Endothelial cell of umbilical vein (primary cell): ENCODE measurements around the gene SLC37A1. TPM values are rescaled to one million over a fixed set of nuclear protein-coding genes. Genes with fewer than 3 reads are reported as not detected.

Experiments used
- BruUV-seq: library from RNA; stranded (reverse); fragments of 400-500 nt; replicated peaks from 2 replicates; lab custom pipeline; 2021; lab: Mats Ljungman, UMichigan
- CTCF ChIA-PET: fragments of 300-600, 350-600 bp; sonication (Branson Sonifier 250); formaldehyde crosslinking; loops from one replicate; lab custom pipeline; 2021; ENCODE audit warnings: antibody characterized with exemption, inconsistent platforms; lab: Charles Lee
- POLR2A ChIA-PET: fragments of 300-600, 350-600 bp; sonication (Branson Sonifier 250); formaldehyde crosslinking; loops from one replicate; lab custom pipeline; 2021; ENCODE audit warnings: antibody characterized with exemption, inconsistent platforms; lab: Charles Lee
- DNase-seq: peaks from one replicate; pipeline ENCODE4 v3.0.0-alpha.2; 2011; ENCODE audit warnings: low read depth, low spot score
- FAIRE-seq: peaks from 2 replicates; lab custom pipeline; 2011; peaks lifted over from hg19 to GRCh38; lab: Jason Lieb, UNC
- H2AFZ ChIP-seq: 2 replicates; pipeline ENCODE4 v1.6.0; 2012; ENCODE audit warnings: low read depth, low read length, control low read depth, inconsistent platforms
- H3K27ac ChIP-seq: 2 replicates; pipeline ENCODE4 v1.5.1; 2011; ENCODE audit warnings: low read depth, mild to moderate bottlenecking, control low read depth, low read length, moderate library complexity; ENCODE audit not compliant: insufficient read depth
- H3K27me3 ChIP-seq, 2 experiments: 2 replicates each; pipeline versions ENCODE4 v1.6.0 to v1.6.1; 2011; ENCODE audit warnings: low read length in 2 of 2, mixed read lengths in 1 of 2; ENCODE audit not compliant: control insufficient read depth in 2 of 2, insufficient read depth in 2 of 2
- H3K36me3 ChIP-seq, 2 experiments: 2 replicates in 1 of 2; 3 replicates in 1 of 2; pipeline ENCODE4 v1.5.1; 2011; ENCODE audit warnings: low read length in 2 of 2, mild to moderate bottlenecking in 1 of 2, moderate library complexity in 1 of 2; ENCODE audit not compliant: control insufficient read depth in 2 of 2, insufficient read depth in 2 of 2; ENCODE audit errors: extremely low read depth in 1 of 2
- H3K4me1 ChIP-seq: 3 replicates; pipeline ENCODE4 v1.5.1; 2011; ENCODE audit warnings: mild to moderate bottlenecking, low read length; ENCODE audit not compliant: control insufficient read depth, insufficient read depth; ENCODE audit errors: extremely low read depth
- H3K4me2 ChIP-seq: 2 replicates; pipeline ENCODE4 v1.6.1; 2011; ENCODE audit warnings: low read length, control low read depth, mixed read lengths; ENCODE audit not compliant: insufficient read depth
- H3K4me3 ChIP-seq, 3 experiments: fragments of 200-600 bp in 1 of 3; sonication (generic), shearing (Covaris generic) in 1 of 3; replicated peaks in 1 of 3; 2 replicates each; pipeline ENCODE4 v1.5.1; 2011 to 2016; ENCODE audit warnings: control low read depth in 3 of 3, low read length in 3 of 3, mild to moderate bottlenecking in 2 of 3, inconsistent platforms in 1 of 3, low read depth in 1 of 3, moderate library complexity in 1 of 3; ENCODE audit not compliant: insufficient read depth in 1 of 3
- H3K79me2 ChIP-seq: 2 replicates; pipeline ENCODE4 v1.6.0; 2012; ENCODE audit warnings: low read length, inconsistent platforms; ENCODE audit not compliant: control insufficient read depth, insufficient read depth
- H3K9ac ChIP-seq: replicated peaks from 2 replicates; pipeline ENCODE3; 2011; ENCODE audit warnings: low read length, control low read depth; ENCODE audit not compliant: insufficient read depth; ENCODE audit errors: extremely low read depth
- H3K9me1 ChIP-seq: replicated peaks from 3 replicates; pipeline ENCODE4 v1.6.0; 2011; ENCODE audit warnings: mild to moderate bottlenecking, low read length; ENCODE audit not compliant: control insufficient read depth, insufficient read depth; ENCODE audit errors: extremely low read depth
- H3K9me3 ChIP-seq: replicated peaks from 2 replicates; pipeline ENCODE4 v1.5.1; 2012; ENCODE audit warnings: low read length, inconsistent platforms; ENCODE audit not compliant: control insufficient read depth, insufficient read depth
- H4K20me1 ChIP-seq: replicated peaks from 2 replicates; pipeline ENCODE3; 2011; ENCODE audit warnings: mild to moderate bottlenecking, low read length; ENCODE audit not compliant: control insufficient read depth, insufficient read depth; ENCODE audit errors: extremely low read depth
- CTCF ChIP-seq, 2 donors: IDR thresholded peaks; 1 replicate in 1 of 2; 2 replicates in 1 of 2; pipeline ENCODE4 v1.5.1; 2011; ENCODE audit warnings: low read length in 2 of 2, mild to moderate bottlenecking in 2 of 2, moderate library complexity in 2 of 2, control low read depth in 1 of 2, inconsistent platforms in 1 of 2, low read depth in 1 of 2; ENCODE audit not compliant: insufficient read depth in 1 of 2; ENCODE audit errors: extremely low read depth in 1 of 2
- EZH2 ChIP-seq: IDR thresholded peaks from 2 replicates; pipeline ENCODE4 v1.6.1; 2012; ENCODE audit warnings: borderline replicate concordance, low read depth, mild to moderate bottlenecking, moderate library complexity, low read length, inconsistent platforms; ENCODE audit not compliant: severe bottlenecking
- FOS ChIP-seq: IDR thresholded peaks from 2 replicates; pipeline ENCODE4 v1.6.1; 2011; ENCODE audit warnings: mild to moderate bottlenecking, low read length, moderate library complexity, borderline replicate concordance; ENCODE audit not compliant: insufficient read depth
- GATA2 ChIP-seq: IDR thresholded peaks from 2 replicates; pipeline ENCODE4 v1.7.0; 2011; ENCODE audit warnings: low read depth, mild to moderate bottlenecking, moderate library complexity, mixed read lengths, low read length; ENCODE audit not compliant: insufficient read length, insufficient read depth
- JUN ChIP-seq: IDR thresholded peaks from 2 replicates; pipeline ENCODE4 v1.6.1; 2011; ENCODE audit warnings: borderline replicate concordance, low read depth; ENCODE audit not compliant: insufficient read length, insufficient read depth
- MAX ChIP-seq: IDR thresholded peaks from 2 replicates; pipeline ENCODE4 v1.6.1; 2011; ENCODE audit not compliant: insufficient read depth, insufficient read length
- MYC ChIP-seq: IDR thresholded peaks from one replicate; pipeline ENCODE4 v1.6.1; 2011; ENCODE audit warnings: mild to moderate bottlenecking, low read depth, low read length
- POLR2A ChIP-seq: IDR thresholded peaks from 2 replicates; pipeline ENCODE4 v1.6.1; 2012; ENCODE audit warnings: low read depth, mild to moderate bottlenecking, control low read depth, low read length
- POLR2AphosphoS5 ChIP-seq: IDR thresholded peaks from 2 replicates; pipeline ENCODE4 v1.6.1; 2012; ENCODE audit warnings: low read depth, mild to moderate bottlenecking, control low read depth, low read length, moderate library complexity; ENCODE audit not compliant: insufficient read depth
- dilution Hi-C: fragments of 300-500 bp; cut with MboI; formaldehyde crosslinking; loops from one replicate; pipeline ENCODE4 v1.15.0; 2019; ENCODE audit warnings: low sequenced_read_pairs; ENCODE audit not compliant: extremely low pct_ligation_motif_present
- intact Hi-C: fragments of 100-400 bp; cut with micrococcal nuclease; formaldehyde crosslinking; loops from one replicate; pipeline ENCODE4 v1.10.0; 2022
- polyA plus RNA-seq, 4 experiments: library from polyadenylated mRNA; depleted of rRNA in 3 of 4; stranded (reverse) in 3 of 4; unstranded in 1 of 4; fragments of >200 nt; gene quantifications; 2 replicates each; pipeline versions ENCODE4 v1.2.1 to v1.2.3, GENCODE V29; 2011 to 2012; ENCODE audit warnings: missing spikeins in 1 of 4
- total RNA-seq: library from RNA; stranded (reverse); gene quantifications from 2 replicates; pipeline ENCODE4 v1.2.3, GENCODE V29; 2021

The SLC37A1 gene
- total and polyA plus RNA-seq, 2 donors (not counting 3 experiments of a cell fraction or from before 2014, with no cell fraction given) = 4.7 to 7.6 TPM

- H3K27me3 ChIP-seq = peaks cover 0 to under 1% of the 10 kb centered on the region in 2 experiments
- no peak overlapping the region for H2AFZ ChIP-seq
- DNase-seq = no peak
- H3K27ac ChIP-seq = no peak overlapping the region
- H3K9ac ChIP-seq = no peak overlapping the region
- no peaks in the 10 kb centered on the region for H3K9me1 ChIP-seq
- dilution Hi-C loops (no loop called here), intact Hi-C loops (no loop called here)
- H3K9me3 ChIP-seq = no peaks in the 10 kb centered on the region
- CTCF ChIA-PET = no interaction called here
- POLR2A ChIA-PET = no interaction called here
- no peaks in the 10 kb centered on the region for H4K20me1 ChIP-seq
- TF ChIP-seq POLR2AphosphoS5 (no peak), POLR2A (no peak), JUN (no peak), CTCF (IDR thresholded peaks at IDR 0.05; ENCODE audit: extremely low read depth in 1 of 2, insufficient read depth in 1 of 2, low read depth in 1 of 2, low read length in 2 of 2) (no peak), GATA2 (no peak), MYC (no peak), FOS (no peak), MAX (no peak), EZH2 (no peak)
- H3K4me1 ChIP-seq = no peaks in the 10 kb centered on the region
- H3K36me3 ChIP-seq = no peaks in the 10 kb centered on the region
- no peak overlapping the region for H3K4me2 ChIP-seq
- BruUV-seq = no TSS peak
- H3K79me2 ChIP-seq = no peaks in the 10 kb centered on the region
- no peak for FAIRE-seq
- no peak overlapping the region for H3K4me3 ChIP-seq
These were observed 110.6 kb downstream of the SLC37A1 start for GRCh38 chr21:42624095-42624790.
